ENCODE measurements around the gene CDH2.
A peak's percentile ranks its signal among the peaks of the same experiment; 100 is the strongest.

The CDH2 gene

DNA sequence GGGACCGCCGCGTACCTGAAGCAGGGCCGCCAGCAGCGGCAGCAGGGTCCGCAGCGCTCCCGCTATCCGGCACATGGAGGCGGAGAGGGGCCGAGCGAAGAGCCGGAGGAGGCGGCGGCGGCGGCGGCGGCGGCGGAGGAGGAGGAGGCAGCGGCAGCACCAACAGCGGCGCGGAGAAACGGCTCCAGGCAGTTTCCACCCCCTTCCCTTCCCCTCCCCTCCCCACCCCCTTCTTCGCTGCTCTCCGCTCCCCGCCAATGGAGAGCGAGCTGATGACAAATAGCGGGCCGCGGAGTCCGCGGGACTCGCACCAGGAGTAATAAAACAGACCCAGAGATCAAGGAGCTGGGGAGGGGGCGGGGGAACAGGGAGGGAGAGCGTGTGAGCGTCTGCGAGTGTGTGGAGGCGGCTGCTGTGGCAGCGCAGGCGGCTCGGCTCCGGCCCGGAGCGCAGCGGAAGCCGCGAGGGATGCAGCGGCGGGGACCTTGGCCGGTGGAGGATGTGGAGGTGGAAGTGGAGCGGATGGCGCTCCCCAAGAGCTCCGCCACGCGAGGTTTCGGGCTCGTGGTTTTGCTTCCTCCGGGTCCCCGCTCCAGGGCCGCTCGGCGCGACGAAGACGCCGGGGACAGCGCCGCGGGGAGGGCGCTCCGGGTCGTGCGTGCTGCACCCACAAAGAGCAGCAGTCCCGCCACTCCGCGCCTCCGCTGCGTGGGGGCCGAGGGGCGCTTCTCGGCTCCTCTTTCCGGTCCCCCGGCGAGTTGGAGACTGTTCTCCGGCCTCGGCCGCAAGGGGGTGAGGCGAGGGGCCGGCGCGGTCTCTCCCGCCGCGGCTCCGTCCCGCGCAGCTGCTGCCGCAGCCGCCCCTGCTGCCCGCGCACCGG, at the start of gene CDH2:
Gene CDH2, minus strand, starts transcription at position 183 of the 880 bp plus-strand sequence. Its CDS starts 108 bp downstream, at position 75.
- no peak for DNase-seq (ENCODE audit: low spot score)

DNA sequence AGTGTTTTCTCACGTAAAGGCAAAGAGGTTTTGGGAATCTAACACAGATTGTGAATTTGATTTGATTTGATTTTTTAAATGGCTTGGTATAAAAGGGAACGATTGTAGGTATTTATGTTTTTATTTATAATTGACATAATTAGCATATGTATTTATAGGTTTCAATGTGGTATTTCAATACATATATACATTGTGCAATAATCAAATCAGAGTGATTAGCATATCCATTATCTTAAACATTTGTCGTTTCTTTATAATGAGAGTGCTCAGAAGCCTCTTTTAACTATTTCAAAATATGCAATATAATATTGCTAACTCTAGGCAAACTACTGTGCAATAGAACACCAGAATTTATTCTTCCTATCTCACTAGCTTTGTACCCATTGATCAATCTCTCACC, 35.1 kb upstream of the CDH2 start:
- no peak for DNase-seq (ENCODE audit: low spot score)

DNA sequence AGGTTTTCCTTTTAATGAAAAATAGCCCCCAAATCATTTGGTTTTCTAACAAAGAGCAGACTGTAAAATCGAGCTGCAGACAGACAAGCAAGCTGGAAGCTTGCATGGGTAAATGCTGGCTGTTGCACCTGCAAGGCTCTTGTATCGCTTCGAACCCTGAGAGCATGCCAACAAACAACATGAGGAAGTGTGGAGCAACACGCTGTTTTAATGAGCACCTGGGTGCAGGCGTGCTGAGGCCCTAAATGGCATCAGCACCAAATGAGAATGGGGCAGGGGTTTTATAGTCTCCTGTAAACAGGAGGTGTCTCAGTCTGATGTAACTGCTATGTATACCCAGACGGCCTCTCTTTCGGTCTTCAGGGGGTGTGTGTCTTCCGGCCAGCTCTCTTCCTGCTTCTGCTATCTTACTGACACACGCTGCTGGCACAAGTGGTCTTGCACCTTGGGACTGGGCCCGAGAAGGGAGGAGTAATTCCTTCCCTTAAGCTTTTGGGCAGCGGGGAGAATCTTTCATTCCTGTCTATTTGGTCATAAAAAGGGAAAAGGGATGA, 31.9 kb upstream of the CDH2 start:
- no peak for DNase-seq (ENCODE audit: low spot score)

DNA sequence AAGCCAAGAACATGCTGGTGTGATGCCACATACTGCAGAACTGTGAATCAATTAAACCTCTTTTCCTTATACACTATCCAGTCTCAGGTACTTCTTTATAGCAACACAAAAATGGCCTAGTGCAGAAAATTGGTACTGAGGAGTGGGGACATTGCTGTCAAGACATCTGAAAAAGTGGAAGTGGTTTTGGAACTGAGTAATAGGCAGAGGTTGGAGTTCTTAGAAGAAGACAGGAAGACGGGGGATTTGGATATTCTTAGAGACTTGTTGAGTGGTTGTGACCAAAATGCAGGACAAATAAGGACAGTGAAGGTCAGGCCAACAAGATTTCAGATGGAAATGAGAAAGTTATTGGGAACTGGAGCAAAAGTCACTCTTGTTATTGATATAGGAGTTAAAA, 31.3 kb upstream of the CDH2 start:
- no peak for DNase-seq (ENCODE audit: low spot score)

DNA sequence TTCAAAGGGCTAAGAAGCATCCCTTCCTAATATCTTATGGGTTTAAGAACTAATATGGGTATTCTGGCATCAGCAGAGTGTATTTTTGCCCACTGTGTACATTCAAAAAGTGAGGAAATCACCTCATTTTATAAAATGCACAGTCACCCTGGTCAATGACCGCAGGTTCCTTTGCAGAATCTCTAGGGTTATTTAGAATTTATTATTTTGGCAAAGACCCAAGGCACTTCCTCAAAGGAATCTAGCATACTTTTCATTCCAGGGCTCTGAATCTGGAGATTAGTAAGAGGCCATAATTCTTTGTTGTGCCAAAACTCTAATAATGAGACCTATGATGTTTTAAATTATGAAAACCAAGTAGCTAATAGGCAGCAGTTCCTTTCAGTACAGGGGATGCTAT, 27.2 kb upstream of the CDH2 start:
- DNase-seq (ENCODE audit: low spot score) = peak; percentile 54

DNA sequence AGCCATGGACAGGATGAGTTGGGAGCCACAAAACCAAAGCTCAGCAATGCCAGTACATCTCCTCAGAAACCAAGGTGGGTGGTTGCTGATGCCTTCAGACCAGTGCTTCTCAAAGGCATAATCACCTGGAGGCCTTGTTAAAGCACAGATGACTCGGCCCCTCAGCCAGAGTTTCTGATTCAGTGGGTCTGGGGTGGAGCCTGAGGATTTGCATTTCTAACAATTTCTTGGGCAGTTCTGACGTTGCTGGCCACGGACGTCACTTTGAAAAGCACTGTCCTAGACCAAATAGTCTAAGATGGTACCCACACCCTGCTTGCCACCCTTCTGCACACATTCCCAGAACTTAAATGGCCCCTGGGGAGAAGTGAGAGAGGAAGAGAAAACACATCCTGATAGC, 24.1 kb upstream of the CDH2 start:
- DNase-seq (ENCODE audit: low spot score) = no peak

DNA sequence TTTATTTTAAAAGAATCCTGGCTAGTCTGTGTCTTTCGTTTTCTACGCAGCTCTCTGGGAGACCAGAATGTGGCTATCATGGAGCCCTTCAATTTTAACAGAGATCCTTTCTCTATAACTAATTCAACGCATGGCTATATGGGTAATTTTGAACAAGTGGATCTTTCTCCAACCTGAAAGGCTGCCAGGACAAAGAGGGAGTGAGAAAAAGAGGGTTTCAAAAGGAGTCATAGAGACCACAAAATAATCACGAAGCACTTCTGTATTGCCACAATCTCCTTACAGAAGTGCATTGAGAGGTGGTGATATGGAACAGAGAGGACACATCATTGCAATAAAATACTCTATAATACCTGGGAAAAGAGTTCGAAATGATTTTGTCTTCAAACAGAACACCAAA, 21.7 kb upstream of the CDH2 start:
- no peak for DNase-seq (ENCODE audit: low spot score)

DNA sequence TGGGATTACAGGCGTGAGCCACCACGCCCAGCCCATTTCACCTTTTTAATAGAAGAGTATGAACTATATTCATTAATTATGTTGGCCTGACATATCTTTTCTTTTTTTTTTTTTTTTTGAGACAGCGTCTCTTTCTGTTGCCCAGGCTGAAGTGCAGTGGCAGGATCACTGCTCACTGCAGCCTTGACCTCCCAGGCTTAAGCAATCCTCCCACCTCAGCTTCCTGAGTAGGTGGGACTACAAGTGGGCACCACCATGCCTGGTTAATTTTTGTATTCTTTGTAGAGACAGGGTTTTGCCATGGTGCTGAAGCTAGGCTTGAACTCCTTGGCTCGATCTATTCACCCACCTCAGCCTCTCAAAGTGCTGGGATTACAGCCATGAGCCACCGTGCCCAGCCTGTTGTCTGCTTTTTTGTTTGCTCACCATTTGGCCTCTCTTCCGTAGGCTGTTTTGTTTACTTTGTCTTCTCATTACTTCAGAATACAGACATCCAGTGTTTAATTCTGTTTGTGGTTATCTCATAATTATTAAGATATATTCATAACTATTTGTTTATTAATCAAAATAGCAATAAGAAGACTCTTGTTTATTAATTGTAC, 16.3 kb upstream of the CDH2 start:
- DNase-seq (ENCODE audit: low spot score) = no peak

DNA sequence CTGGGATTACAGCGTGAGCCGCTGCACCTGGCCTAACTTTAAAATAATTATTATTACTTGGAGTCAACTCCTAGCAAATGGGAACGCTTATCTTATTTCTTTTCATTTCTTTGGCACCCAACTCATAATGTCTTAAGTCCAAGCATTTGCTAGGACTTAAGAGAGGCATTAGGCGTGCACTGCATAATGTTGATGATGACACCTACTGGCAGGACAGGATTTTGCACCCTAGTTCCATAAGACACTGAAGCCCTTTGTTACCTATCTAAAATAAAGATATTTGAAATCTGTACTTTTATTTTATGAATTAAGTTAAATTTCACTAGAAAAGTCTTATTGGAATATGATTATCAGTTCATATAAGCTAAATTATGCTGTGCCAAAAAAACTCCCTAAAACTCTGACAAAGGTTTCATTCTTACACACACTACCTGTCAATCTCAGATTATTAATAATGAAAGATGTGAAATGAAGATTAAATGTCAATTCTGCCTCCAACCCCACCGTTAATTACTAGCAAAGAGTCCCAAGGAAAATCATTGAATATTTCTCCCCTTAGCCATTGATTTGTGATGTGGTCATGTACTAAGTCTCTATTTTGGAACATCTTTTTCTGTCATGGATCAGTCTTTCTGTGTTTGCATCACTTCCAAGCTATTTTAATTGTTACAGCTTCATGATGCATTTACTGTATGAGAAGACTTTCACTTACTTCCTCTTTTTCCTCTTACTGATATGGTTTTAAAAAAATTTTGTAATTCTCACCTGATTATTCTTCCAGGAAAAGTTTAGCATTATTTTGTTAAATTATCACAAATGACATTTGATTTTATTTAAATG, 12.7 kb upstream of the CDH2 start:
- peak; percentile 12 for DNase-seq (ENCODE audit: low spot score)

DNA sequence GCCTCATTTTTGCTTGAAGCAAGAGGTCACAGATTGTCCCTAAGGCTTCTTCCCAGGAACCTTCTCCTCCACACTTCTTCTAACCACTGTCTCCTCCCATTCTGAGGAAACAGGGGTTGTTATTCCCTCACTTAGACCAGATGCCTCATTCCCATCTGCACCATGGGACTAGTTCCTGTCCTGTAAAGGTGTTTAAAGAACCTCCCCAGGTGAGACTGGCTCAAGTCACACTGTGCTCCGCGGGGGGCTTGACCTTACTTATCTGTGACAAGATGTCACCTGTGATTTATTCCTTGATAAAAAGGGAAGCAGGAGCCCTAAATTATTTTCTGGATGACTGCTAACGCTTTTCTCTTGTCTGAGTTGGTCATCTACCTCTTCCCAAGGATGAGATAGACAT, 8.2 kb upstream of the CDH2 start:
- DNase-seq (ENCODE audit: low spot score) = no peak

DNA sequence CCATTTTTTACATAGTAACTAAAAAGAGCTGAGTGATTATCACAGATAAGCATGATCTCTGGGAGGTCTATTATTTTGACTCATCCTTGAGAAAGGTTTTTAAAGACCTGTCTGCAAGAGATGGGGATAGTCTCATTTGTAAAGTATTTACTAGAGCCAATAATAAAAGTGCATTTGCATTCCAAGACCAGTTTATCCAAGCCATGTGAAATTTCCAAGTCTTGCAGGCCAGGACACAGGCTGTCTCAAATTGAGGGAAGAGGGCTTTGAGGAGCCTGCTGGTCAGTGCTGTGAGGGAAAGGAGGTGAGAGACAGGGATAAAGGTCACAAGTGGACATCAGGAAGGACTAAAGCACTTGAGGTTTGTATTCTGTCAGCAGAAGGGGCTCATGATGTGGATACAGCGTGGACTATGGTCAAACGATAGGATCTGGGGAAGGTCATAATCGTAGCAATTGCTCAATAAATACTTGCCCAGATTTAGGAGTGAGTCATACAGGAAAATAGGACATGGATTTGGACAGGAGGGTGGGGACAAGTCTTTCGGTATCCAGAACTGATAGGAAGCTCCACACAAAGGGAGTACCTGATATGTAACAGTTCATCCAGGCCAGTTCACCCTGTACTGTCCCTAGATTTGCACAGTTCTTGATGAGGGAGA, 6.6 kb upstream of the CDH2 start:
- DNase-seq (ENCODE audit: low spot score) = peak; percentile 15

DNA sequence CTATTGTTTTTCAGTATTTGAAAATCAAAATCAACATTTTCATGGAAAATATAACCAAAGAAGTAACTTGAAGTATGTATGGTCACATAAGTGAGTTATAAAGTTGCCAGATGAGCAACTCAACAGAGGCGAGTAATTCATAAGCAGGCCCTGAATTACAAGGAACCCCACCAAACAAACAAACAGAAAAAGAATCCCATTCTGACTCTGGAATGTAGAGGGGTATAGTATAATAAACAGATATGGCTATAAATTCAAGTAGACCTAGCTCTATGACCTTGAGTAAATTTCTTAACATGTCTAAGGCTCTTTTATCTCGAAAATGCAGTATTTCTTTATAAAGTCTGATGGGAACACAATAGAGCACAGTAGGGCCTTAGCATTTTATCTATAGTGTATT, 4.7 kb upstream of the CDH2 start:
- DNase-seq (ENCODE audit: low spot score) = no peak

DNA sequence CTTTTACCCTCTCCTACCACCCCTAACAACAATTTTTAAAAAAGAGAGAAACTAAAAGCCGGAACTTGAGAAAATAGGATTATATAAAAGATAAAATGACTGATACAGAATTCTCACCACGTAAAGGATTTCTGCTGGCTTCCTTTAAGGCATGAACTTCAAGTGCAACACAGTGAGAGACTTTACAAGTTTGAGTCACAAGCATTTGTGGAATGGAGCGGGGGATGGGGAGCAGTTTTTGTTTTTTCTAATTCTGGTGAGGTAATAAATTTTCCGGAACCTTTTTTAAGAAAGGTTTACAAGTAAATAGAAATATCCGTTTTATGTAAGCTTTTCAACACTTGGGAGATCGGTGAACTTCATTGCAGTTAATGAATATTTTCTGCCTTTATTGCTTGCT, 1.8 kb upstream of the CDH2 start:
- no peak for DNase-seq (ENCODE audit: low spot score)

DNA sequence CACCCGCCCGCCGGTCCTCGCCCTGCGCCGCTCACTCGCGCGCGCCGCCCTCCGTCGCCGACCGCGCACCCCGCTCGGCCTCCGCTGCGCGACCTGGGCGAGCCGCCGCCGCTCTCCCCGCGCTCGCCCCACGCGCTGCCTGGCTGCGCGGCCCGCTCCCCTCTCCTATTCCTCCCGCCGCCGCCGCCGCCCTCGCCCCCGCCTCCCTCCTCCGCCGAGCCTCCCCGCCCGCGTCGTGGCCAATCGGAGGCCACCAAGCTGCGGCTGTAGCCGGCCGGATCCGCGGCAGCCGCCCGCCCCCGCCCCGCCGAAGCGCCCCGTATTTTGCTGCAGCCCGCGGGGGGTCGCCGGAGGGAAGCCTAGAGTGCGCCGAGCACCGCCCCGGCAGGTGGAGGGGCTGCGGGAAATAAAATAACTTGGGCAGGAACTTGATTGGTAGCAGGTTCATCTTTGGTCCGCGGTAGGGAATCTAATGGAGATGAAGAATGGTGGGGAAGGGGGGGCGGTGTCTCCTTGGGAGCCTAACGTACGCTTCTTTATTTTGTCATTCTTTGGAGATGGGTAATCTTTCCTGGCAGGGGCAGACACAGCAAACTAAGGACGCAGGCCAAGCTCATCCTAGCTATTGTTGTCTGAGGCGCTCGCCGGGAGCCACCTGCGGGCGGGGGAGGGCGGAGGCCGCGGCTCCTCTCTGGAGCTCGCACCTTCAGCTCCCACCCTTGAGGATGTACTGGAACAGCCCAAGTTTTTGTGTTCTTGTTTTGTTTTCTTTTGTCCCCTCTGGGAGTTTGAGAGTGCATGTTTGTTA, 1.1 kb upstream of the CDH2 start:
- no peak for DNase-seq (ENCODE audit: low spot score)

DNA sequence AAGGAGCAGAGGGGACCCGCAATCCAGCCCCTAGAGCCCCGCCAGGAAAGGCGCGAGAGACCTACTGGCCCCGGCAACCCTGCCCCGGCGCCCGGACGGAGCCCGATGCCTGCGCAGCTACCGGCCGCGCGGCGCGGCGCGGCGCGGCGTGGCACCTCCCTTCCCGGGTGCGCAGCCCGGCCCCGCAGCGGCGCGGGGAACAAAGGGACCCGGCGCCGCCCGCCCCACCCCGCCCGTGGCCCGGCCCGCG, 307 bp downstream of the CDH2 start:
- no peak for DNase-seq (ENCODE audit: low spot score)

DNA sequence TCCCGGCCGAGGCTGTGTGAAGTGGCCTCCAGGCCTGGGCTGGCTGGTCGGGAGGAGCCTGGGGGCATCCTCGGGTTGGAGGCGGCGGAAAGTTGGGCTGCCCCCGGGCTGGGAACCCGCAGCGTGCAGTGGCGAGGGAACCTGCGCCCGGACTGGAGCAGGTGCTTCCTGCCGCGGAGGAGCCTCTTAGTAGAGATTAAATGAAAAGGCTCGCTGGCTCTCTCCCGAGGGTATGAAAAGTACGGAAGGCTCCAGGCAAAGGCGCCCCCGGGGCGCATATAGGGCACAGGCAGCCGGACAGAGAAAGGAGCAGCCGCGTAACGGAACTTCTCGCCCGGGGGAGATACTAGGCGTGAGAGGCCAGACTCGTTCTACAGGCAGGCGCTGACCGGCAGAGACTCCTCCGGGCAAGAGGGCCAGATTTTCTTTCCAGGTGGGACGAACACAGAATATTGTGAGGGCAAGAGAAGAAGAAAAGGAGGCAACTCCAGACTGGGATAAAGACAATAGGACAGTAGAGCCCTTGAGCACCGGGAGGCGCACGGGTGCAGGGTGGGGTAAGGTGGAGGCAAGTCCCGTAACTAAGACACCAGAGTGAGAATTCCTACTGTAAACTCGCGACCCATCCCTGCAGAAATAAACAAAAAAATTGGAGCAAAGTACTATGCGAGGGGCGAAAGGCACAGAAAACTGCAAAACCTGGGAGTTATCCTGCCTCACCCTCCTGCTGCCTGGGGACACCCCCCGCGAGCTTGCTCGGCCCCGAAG, 816 bp downstream of the CDH2 start:
- DNase-seq (ENCODE audit: low spot score) = no peak

DNA sequence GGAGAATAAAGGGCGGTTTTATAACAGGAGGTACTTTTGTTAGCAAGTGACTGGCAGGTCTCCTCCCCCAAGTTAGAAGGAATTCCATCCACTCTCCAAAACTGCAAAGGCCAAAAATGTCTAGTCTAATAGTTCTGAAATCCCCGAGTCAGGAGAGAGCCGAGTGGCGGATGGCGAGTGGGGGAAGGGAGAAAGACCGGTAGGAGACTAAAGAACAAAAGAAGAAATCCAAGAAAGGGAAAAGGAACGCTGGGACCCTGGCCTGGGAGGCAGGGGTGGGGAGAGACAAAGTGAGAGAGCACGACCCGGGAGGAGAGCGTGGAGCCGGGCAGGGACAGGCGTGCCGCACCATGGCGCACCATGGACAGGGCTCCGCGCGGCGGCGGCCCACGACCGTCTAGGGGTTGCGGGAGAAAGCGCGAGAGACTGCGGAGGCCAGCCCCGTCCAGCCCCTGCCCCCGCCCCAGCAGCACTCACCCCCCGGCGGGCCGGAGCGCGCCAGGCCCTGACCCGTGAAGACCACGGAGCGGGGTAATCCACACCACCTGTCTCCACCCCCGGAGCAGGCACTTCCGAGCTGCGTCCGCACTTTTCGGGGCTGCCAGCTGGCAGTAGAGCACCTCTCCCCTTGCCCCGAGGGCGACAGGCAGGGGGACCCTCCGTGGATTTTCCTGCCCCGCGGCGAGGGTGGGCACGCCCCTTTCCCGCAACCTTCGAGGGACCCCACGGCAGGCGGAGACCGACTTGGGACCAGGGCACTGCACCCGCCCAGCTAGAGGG, 1.6 kb downstream of the CDH2 start:
- no peak for DNase-seq (ENCODE audit: low spot score)

DNA sequence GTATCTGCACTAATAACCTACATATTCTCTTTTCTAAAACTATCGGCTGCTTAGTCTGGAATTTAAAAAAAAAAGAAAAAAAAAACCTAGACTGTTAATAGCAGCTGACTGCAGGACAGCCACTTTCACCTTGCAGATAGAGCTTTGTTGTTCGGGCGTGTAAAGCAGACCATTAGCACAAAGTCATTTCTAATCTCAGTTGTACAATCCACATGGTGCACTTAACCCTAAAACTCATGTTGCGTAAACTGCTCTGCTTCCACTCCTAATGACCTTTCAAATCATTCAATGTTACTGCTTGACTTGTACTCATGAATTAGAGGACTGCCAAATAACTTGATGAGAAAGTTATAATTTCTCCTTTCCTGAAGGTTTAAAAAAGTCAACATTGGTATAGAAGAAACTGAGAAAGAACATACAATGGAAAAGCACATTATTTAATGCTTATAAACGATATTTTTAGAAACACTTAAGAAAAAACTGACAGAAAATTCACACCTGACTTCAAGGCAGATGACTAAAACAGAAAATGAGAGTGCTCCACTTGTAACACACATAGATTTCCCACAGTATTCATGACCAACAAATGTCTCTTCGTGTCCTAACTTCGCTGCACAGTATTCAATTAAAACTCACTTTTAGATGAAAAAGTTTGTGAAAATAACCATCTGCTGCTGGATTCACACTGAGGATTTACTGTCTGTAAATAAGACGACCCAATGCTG, 2.6 kb downstream of the CDH2 start:
- no peak for DNase-seq (ENCODE audit: low spot score)

DNA sequence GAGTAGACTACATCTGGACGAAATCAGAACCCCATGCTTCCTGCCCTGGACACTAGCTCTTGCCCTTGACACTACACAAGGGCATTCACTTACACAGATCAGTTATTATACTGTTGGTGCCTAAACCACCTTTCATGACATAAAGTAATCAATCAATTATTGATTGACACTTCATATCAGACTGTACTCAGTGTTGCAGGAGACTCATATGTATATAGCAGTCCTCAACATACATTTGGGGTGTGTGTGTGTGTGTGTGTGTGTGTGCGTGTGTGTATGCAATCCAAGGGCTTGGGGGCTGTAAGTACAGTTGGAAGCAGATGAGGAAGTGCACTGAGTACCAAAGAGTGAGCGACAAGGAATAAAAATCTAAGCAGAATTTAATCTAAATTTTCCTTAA, 5.1 kb downstream of the CDH2 start:
- DNase-seq (ENCODE audit: low spot score) = no peak
